Measurements from ENCODE around the gene SCRT2. TPM values are rescaled to one million over a fixed set of nuclear protein-coding genes. Genes with fewer than 3 reads are reported as not detected.

The SCRT2 gene
- total and polyA plus RNA-seq, 9 donors: not detected

- no peaks in the 10 kb centered on the region for H3K4me1 ChIP-seq (ENCODE audit: insufficient read depth)
- H3K27me3 ChIP-seq: no peaks in the 10 kb centered on the region
- TF ChIP-seq CTCF (IDR thresholded peaks at IDR 0.05) (no peak), POLR2A (IDR thresholded peaks at IDR 0.05) (no peak), EP300 (IDR thresholded peaks at IDR 0.05) (no peak)
- 67 to 86% (median 79%) methylated on average over 2 of the region's 2 CpGs for WGBS, 3 donors
- no peak for DNase-seq
- intact Hi-C loops (cut with DNase I): no loop called here
- H3K27ac ChIP-seq: no peak overlapping the region
- no peaks in the 10 kb centered on the region for H3K36me3 ChIP-seq
- no peak overlapping the region for H3K4me3 ChIP-seq
- H3K9me3 ChIP-seq: peaks cover 0 to 1% of the 10 kb centered on the region in 2 donors
Observed at GRCh38 chr20:714453-714852, 38.9 kb upstream of the SCRT2 start.

DNA sequence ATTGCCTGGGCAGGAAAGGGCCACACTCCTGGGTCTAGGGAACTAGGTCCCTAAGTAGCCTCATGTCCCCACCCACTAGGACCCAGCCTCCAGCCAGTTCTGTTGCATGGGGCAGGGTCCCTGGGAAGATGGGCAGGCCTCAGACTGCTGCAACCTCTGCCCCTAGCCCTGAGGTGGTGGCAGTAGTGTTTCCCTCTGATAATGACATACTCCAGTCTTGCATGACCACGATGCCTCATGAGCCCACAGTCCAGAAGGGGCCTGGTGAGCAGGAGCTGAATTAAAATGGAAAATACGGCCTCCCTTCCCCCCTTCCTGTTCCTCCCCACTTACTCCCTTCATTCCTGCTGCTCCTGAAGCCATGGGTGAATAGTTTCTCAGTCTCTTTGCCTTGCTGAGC is 36.0 kb upstream of the SCRT2 start:
- 51 to 59% (median 56%) methylated on average over 2 of the region's 2 CpGs for WGBS, 3 donors
- no peak overlapping the region for H3K27ac ChIP-seq
- peaks cover 0 to 14% of the 10 kb centered on the region in 2 donors for H3K9me3 ChIP-seq
- TF ChIP-seq EP300 (IDR thresholded peaks at IDR 0.05) (no peak), POLR2A (IDR thresholded peaks at IDR 0.05) (no peak), CTCF (IDR thresholded peaks at IDR 0.05) (no peak)
- no peak overlapping the region for H3K4me3 ChIP-seq
- no peaks in the 10 kb centered on the region for H3K36me3 ChIP-seq
- H3K4me1 ChIP-seq (ENCODE audit: insufficient read depth): no peaks in the 10 kb centered on the region
- intact Hi-C loops (cut with DNase I): no loop called here
- DNase-seq: no peak
- no peaks in the 10 kb centered on the region for H3K27me3 ChIP-seq

DNA sequence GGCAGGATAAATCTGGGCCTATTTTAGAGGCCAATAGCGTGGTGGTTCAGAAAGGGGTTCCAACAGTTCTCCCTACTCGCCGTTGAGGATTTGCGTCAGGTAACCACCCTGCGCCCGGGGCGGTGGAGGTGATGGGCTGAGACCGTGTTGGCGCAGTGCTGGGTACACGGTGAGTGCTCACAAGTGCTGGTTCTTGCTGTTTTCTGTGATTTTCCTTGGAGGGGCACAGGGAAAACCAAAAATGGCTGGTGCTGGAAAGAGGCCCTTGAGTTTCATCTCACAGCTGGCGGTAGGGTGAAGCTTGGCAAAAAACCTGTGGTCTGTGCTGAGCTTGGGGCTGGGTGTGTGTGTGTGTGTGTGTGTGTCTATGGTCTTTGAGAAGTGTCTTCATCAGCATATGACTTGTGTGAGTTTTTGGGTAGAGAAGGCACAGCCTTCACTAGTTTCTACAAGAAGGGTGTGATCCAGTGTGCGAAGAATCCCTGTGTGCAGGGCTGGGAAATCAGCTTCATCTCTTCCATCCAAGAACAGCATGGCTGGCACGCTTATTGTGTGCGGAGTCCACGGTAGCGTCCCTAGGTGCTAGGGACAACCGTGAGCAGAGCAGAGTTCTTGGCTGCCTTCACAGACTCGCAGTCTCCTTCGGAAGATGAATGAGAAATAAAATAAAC is 35.3 kb upstream of the SCRT2 start:
- Histone ChIP-seq H3K27me3 (no peaks in the 10 kb centered on the region), H3K27ac (no peak overlapping the region), H3K4me3 (no peak overlapping the region), H3K36me3 (no peaks in the 10 kb centered on the region), H3K4me1 (ENCODE audit: insufficient read depth) (no peaks in the 10 kb centered on the region), H3K9me3 (peaks cover 0 to 14% of the 10 kb centered on the region in 2 donors)
- intact Hi-C loops (cut with DNase I): no loop called here
- TF ChIP-seq CTCF (IDR thresholded peaks at IDR 0.05) (no peak), POLR2A (IDR thresholded peaks at IDR 0.05) (no peak), EP300 (IDR thresholded peaks at IDR 0.05) (no peak)
- no peak for DNase-seq
- 76 to 84% (median 79%) methylated on average over 19 of the region's 19 CpGs for WGBS, 3 donors

DNA sequence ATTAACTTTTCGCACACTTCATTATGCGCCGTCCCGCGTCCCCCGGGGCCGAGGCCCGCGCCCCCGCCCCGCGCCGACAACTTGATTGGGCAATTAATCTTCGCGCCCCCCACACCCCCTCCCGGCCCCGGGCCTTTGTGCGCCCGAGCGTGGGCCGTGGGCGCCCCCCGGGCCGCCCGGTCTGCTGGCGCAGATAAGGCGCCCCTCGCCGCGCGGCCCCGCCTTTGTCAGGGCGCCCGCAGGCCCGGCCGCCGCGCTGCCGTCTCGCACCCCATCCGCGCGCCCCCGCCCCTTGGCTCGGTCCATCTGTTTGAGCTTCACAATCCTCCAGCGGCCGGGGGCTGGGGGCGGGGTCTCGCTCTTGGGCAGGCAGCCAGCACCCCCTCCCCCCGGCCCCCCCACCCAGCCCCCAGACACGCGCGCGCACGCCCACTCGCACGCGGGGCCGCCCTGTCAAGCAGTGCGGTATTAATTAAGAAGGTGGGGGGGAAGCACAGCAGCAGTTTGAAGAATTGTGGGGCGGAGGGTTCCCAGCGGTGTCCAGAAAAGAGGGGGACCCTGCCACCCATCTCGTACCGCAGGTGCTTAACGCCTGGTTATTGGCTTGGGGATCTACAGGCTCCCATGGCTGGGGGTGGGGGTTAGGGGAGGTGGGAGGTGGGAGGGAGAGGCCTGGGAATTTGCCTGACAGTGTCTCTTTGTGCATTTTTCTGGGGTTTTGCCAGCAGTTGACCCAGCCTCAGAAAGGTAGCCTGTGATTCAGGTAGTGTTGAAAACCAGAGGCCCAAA is 34.6 kb upstream of the SCRT2 start:
- H3K36me3 ChIP-seq: no peaks in the 10 kb centered on the region
- H3K4me1 ChIP-seq (ENCODE audit: insufficient read depth): no peaks in the 10 kb centered on the region
- no peak for DNase-seq
- H3K27ac ChIP-seq: no peak overlapping the region
- WGBS, 3 donors: 4 to 6% (median 5%) methylated on average over 44 to 65 of the region's 65 CpGs
- peaks cover 0 to 14% of the 10 kb centered on the region in 2 donors for H3K9me3 ChIP-seq
- TF ChIP-seq EP300 (IDR thresholded peaks at IDR 0.05) (no peak), CTCF (IDR thresholded peaks at IDR 0.05) (no peak)
- H3K27me3 ChIP-seq: no peaks in the 10 kb centered on the region
- intact Hi-C loops (cut with DNase I): no loop called here
- no peak overlapping the region for H3K4me3 ChIP-seq

Measured in ovary (tissue), 9 donors.